Fibroblast of lung (primary cell): ENCODE results near the gene MAP1A. TPM values are rescaled to one million over a fixed set of nuclear protein-coding genes. Genes with fewer than 3 reads are reported as not detected.
"Not testable (repeated sequence)": the region's sequence is repeated elsewhere in the genome, so short reads cannot be mapped to it uniquely, and the experiment has no call there.

Source experiments
- DNase-seq, 2 donors: peaks; one replicate each; pipeline versions ENCODE4 v3.0.0 to v3.0.0-alpha.2; 2010; ENCODE audit warnings: low read depth in 2 of 2
- H2AFZ ChIP-seq: 2 replicates; pipeline ENCODE4 v1.5.1; 2012; ENCODE audit warnings: low read length, control low read depth, inconsistent platforms
- H3K27ac ChIP-seq: 2 replicates; pipeline ENCODE4 v1.5.1; 2011; ENCODE audit warnings: low read length, control low read depth; ENCODE audit not compliant: insufficient read depth
- H3K27me3 ChIP-seq: 2 replicates; pipeline ENCODE4 v1.5.1; 2011; ENCODE audit warnings: mild to moderate bottlenecking, low read length; ENCODE audit not compliant: control insufficient read depth, insufficient read depth
- H3K36me3 ChIP-seq: 2 replicates; pipeline ENCODE4 v1.5.1; 2011; ENCODE audit warnings: low read length; ENCODE audit not compliant: control insufficient read depth, insufficient read depth
- H3K4me1 ChIP-seq: 2 replicates; pipeline ENCODE4 v1.5.1; 2011; ENCODE audit warnings: low read length; ENCODE audit not compliant: control insufficient read depth, insufficient read depth; ENCODE audit errors: extremely low read depth
- H3K4me2 ChIP-seq: 2 replicates; pipeline ENCODE4 v1.5.1; 2011; ENCODE audit warnings: low read length, control low read depth; ENCODE audit not compliant: insufficient read depth; ENCODE audit errors: extremely low read depth
- H3K4me3 ChIP-seq, 4 experiments: fragments of 200-600 bp in 1 of 4; sonication (generic) in 1 of 4; replicated peaks in 1 of 4; 2 replicates each; pipeline ENCODE4 v1.5.1; 2011 to 2016; ENCODE audit warnings: low read length in 4 of 4, low read depth in 3 of 4, mild to moderate bottlenecking in 3 of 4, control low read depth in 2 of 4, inconsistent platforms in 1 of 4, mixed read lengths in 1 of 4; ENCODE audit not compliant: insufficient read depth in 1 of 4; ENCODE audit errors: control extremely low read depth in 1 of 4
- H3K79me2 ChIP-seq: 2 replicates; pipeline ENCODE4 v1.5.1; 2012; ENCODE audit warnings: mild to moderate bottlenecking, low read length, inconsistent platforms; ENCODE audit not compliant: control insufficient read depth, insufficient read depth
- H3K9ac ChIP-seq: 2 replicates; pipeline ENCODE4 v1.5.1; 2011; ENCODE audit warnings: mild to moderate bottlenecking, low read length, control low read depth; ENCODE audit not compliant: insufficient read depth
- H3K9me3 ChIP-seq: 2 replicates; pipeline ENCODE4 v1.5.1; 2012; ENCODE audit warnings: low read depth, low read length; ENCODE audit not compliant: control insufficient read depth, insufficient read depth
- H4K20me1 ChIP-seq: 2 replicates; pipeline ENCODE4 v1.5.1; 2011; ENCODE audit warnings: low read length; ENCODE audit not compliant: control insufficient read depth, insufficient read depth; ENCODE audit errors: extremely low read depth
- EZH2 ChIP-seq: IDR thresholded peaks from 2 replicates; pipeline ENCODE4 v1.5.1; 2012; ENCODE audit warnings: low read length, control low read depth, mild to moderate bottlenecking; ENCODE audit errors: missing control alignments
- polyA plus RNA-seq, 2 donors: library from polyadenylated mRNA; depleted of rRNA in 1 of 2; stranded (reverse) in 1 of 2; unstranded in 1 of 2; fragments of >200 nt; gene quantifications; 2 replicates each; pipeline ENCODE4 v1.2.1, GENCODE V29; 2011 to 2012; ENCODE audit warnings: missing spikeins in 1 of 2
- total RNA-seq: library from RNA; depleted of rRNA; stranded (reverse); fragments of >200 nt; gene quantifications from 2 replicates; pipeline ENCODE4 v1.2.1, GENCODE V29; 2014
- TF ChIP-seq, protein P1 (sequence below), 2 donors: IDR thresholded peaks in 1 of 2; conservative IDR thresholded peaks in 1 of 2; 1 replicate in 1 of 2; 2 replicates in 1 of 2; pipeline ENCODE4 v1.5.1; 2011 to 2012; ENCODE audit warnings: low read length in 2 of 2, control low read depth in 1 of 2, inconsistent platforms in 1 of 2, low read depth in 1 of 2, mild to moderate bottlenecking in 1 of 2

The MAP1A gene
- total and polyA plus RNA-seq, 2 donors (not counting 1 experiment from before 2014, with no cell fraction given): 51.2 to 201 TPM

GRCh38 chr15:43550527-43551363, 33.3 kb downstream of the MAP1A start:
- peak in 1 of 2 donors; percentile 79 for DNase-seq
- Histone ChIP-seq H3K27ac (no peak overlapping the region), H3K4me3 (no peak overlapping the region), H3K27me3 (no peaks in the 10 kb centered on the region), H3K36me3 (no peaks in the 10 kb centered on the region), H3K9me3 (no peaks in the 10 kb centered on the region), H4K20me1 (no peaks in the 10 kb centered on the region), H3K4me2 (no peak overlapping the region), H3K79me2 (no peaks in the 10 kb centered on the region), H3K9ac (no peak overlapping the region), H3K4me1 (no peaks in the 10 kb centered on the region), H2AFZ (no peak overlapping the region)
- TF ChIP-seq EZH2: no peak
- TF ChIP-seq, protein P1, sequence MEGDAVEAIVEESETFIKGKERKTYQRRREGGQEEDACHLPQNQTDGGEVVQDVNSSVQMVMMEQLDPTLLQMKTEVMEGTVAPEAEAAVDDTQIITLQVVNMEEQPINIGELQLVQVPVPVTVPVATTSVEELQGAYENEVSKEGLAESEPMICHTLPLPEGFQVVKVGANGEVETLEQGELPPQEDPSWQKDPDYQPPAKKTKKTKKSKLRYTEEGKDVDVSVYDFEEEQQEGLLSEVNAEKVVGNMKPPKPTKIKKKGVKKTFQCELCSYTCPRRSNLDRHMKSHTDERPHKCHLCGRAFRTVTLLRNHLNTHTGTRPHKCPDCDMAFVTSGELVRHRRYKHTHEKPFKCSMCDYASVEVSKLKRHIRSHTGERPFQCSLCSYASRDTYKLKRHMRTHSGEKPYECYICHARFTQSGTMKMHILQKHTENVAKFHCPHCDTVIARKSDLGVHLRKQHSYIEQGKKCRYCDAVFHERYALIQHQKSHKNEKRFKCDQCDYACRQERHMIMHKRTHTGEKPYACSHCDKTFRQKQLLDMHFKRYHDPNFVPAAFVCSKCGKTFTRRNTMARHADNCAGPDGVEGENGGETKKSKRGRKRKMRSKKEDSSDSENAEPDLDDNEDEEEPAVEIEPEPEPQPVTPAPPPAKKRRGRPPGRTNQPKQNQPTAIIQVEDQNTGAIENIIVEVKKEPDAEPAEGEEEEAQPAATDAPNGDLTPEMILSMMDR (conservative IDR thresholded peaks at IDR 0.05 in 1 of 2, IDR thresholded peaks at IDR 0.05 in 1 of 2; ENCODE audit: low read depth in 1 of 2, low read length in 2 of 2): no peak

- Histone ChIP-seq H3K9ac (no peak overlapping the region), H3K27ac (no peak overlapping the region), H3K79me2 (no peaks in the 10 kb centered on the region), H3K27me3 (no peaks in the 10 kb centered on the region), H3K36me3 (no peaks in the 10 kb centered on the region), H3K4me2 (no peak overlapping the region), H3K4me3 (no peak overlapping the region), H4K20me1 (no peaks in the 10 kb centered on the region), H3K9me3 (no peaks in the 10 kb centered on the region), H3K4me1 (no peaks in the 10 kb centered on the region), H2AFZ (no peak overlapping the region)
- no peak for DNase-seq
- TF ChIP-seq EZH2: no peak
- TF ChIP-seq, protein P1 (conservative IDR thresholded peaks at IDR 0.05 in 1 of 2, IDR thresholded peaks at IDR 0.05 in 1 of 2; ENCODE audit: low read depth in 1 of 2, low read length in 2 of 2): no peak
Observed at GRCh38 chr15:43552256-43552655, 34.8 kb downstream of the MAP1A start.

DNA sequence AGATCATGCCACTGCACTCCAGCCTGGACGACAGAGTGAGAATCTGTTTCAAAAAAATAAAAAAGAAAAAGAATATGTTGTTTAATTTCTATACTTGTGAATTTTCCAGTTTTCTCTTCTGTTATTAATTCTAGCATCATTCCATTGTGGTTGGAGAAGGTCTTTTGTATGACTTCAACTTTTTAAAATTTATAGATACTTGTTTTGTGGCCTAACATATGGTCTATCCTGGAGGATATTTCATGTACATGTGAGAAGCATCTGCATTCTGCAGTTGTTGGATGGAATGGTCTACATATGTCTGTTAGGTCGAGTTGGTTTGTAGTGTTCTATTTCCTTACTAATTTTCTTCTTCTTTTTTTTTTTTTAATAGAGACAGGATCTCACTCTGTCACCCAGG, 35.6 kb downstream of the MAP1A start:
- no peak for DNase-seq
- Histone ChIP-seq H3K27ac (no peak overlapping the region), H3K79me2 (no peaks in the 10 kb centered on the region), H2AFZ (no peak overlapping the region), H3K9me3 (no peaks in the 10 kb centered on the region), H4K20me1 (no peaks in the 10 kb centered on the region), H3K4me1 (no peaks in the 10 kb centered on the region), H3K4me2 (no peak overlapping the region), H3K9ac (no peak overlapping the region), H3K4me3 (no peak overlapping the region), H3K36me3 (no peaks in the 10 kb centered on the region), H3K27me3 (no peaks in the 10 kb centered on the region)
- no peak for TF ChIP-seq EZH2
- TF ChIP-seq, protein P1 (conservative IDR thresholded peaks at IDR 0.05 in 1 of 2, IDR thresholded peaks at IDR 0.05 in 1 of 2; ENCODE audit: low read depth in 1 of 2, low read length in 2 of 2): no peak

DNA sequence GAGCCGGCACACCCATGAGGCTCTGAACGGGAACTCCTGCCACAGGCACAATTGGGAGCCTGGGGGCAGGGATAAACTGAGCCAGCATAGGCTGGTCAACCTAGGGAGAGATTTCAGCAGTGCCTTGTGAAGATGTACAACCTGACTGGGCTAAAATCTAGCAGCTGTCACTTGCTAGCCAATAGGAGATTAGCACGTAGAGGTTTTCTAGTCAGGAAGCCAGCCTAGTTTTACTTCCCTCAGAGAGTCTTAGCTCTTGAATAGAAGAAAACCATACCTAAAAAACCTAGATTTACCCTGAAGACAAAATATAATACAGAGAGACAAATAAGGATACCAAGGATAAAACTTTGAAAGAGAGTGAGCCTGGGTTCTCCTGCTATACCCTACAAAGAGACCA, 45.3 kb downstream of the MAP1A start:
- H3K4me2 ChIP-seq, H3K27ac ChIP-seq, H3K4me3 ChIP-seq, H3K4me1 ChIP-seq, H3K9me3 ChIP-seq, H4K20me1 ChIP-seq, H3K9ac ChIP-seq, H3K79me2 ChIP-seq, H3K27me3 ChIP-seq, H3K36me3 ChIP-seq, H2AFZ ChIP-seq, DNase-seq: not testable (repeated sequence)

GRCh38 chr15:43563793-43564192, 46.4 kb downstream of the MAP1A start:
- H3K4me3 ChIP-seq, H2AFZ ChIP-seq, H3K4me1 ChIP-seq, DNase-seq, H3K9me3 ChIP-seq, H4K20me1 ChIP-seq, H3K9ac ChIP-seq, H3K4me2 ChIP-seq, H3K79me2 ChIP-seq, H3K36me3 ChIP-seq, H3K27me3 ChIP-seq, H3K27ac ChIP-seq: not testable (repeated sequence)
